Stimulated activated CD4-positive, alpha-beta T cell treated with anti-CD3 and anti-CD28 coated beads, Interleukin-15, amount 100 ng/mL, for 48 hours (primary cell): Measurements from ENCODE around the gene SEMA3E.
"Not testable (repeated sequence)": the region's sequence is repeated elsewhere in the genome, so short reads cannot be mapped to it uniquely, and the experiment has no call there.

Source experiments
- DNase-seq, 2 donors: peaks; one replicate each; pipeline ENCODE4 v3.0.0-alpha.2; 2020; ENCODE audit warnings: low read depth in 2 of 2

The SEMA3E gene

DNA sequence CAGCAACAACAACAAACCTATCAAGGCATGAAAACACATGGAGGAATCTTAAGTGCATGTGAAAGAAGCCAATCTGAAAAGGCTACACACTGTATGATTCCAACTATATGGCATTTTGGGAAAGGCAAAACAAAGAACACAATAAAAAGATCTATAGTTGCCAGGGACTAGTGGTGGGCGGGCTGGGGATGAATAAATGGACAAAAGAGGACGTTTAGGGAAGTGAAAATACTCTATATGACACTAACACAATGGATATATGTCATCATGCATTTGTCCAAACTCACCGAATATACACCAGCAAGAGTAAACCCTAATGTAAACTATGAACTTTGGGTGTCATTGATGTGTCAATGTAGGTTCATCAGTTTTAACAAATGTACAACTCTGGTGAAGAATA lies 89.1 kb downstream of the SEMA3E start:
- DNase-seq, result no peak

DNA sequence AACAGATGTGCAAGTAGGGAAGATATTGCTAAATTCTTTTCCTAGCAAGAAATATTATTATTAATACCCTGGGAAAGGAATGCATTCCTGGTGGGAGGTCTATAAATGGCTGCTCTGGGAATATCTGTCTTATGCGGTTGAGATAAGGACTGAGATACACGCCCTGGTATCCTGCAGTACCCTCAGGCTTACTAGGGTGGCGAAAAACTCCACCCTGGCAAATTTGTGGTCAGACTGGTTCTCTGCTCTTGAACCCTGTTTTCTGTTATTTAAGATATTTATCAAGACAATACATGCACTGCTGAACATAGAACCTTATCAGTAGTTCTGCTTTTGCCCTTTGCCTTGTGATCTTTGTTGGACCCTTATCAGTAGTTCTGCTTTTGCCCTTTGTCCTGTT lies 96.4 kb downstream of the SEMA3E start:
- not testable (repeated sequence) for DNase-seq

- DNase-seq, result no peak
Observed at GRCh38 chr7:83550100-83550499, 98.8 kb downstream of the SEMA3E start.

DNA sequence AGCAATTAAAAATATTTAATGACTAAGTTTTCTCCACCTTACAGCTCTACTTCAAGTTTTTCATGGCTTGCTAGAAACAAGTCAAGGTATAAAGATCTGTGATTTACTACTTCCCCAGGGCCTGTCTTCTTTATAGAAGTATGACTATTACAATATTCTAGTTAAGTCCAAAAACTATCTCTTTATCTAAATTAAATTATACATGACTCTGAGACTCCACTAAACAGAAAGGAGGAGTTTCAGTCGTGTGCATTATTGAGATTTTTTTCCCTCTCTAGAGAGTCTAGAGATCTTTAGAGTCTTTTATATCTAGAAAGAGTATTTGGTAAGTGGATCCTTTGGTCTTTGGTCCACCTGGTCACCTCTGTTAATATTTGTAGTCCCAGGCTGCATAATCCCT lies 100.7 kb downstream of the SEMA3E start:
- DNase-seq, result no peak

- DNase-seq, result no peak
Observed at GRCh38 chr7:83547526-83547925, 101.4 kb downstream of the SEMA3E start.

DNA sequence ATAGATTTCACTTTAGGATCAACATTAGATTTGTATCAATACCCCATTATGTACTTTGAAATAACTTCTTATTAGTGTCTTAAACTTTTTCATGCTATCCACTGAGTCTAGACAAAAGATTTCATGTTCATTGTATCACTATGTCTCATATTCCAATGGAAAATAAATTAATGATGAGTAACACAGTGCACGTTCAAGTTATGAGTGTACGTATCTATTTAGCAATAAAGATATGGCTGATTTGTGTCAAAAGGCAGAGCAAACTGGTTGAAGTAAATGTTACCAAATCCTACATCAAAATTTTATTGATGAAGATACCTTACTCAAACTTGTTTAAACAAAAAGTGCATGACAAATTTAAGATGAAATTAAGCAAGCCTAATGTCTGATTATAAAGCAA lies 102.4 kb downstream of the SEMA3E start:
- no peak for DNase-seq

- DNase-seq, result no peak
Observed at GRCh38 chr7:83541187-83541960, 107.6 kb downstream of the SEMA3E start.

GRCh38 chr7:83534488-83534887 lies 114.5 kb downstream of the SEMA3E start:
- no peak for DNase-seq

DNA sequence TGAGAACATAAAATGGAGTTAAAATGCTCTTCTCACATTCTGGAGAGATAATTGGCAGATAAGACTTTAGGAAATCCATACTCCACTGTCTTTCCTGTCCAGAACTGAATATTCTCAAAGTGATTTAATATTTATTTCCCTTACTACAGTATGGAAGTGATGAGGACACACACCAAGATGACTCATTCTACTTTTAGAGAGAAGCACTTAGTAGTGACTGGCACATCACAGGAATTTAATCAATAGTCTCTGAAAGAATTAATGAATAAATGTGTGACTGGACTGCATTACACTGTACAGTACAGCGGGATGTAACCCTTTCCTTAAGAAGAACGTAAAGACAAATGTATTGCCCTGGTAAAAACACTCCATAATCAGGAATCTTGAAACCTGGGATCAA lies 116.7 kb downstream of the SEMA3E start:
- DNase-seq, result no peak

- no peak for DNase-seq
Observed at GRCh38 chr7:83531766-83532165, 117.2 kb downstream of the SEMA3E start.

DNA sequence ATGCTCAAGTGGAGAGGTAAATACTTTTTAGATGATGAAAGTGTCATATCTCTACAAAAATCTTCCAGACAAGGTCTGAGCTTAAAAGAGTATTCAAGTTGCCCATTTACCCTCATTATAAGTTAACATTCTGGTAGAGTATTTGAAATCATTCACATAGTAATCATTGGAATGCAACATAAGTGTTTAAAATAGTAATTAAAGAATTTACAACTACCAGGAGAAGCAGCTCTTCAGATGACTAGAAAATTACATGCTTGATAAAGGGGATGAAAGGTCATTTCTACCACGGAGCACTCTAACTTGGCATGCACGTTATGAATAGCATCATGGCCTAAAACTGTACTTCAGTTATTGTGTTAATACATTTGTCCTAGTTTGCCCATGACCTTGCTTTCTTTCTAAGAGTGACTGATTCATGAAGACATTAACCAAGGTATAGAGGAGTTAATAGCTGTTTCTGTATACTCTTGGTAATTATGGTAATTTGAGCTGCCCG lies 120.0 kb downstream of the SEMA3E start:
- no peak for DNase-seq

DNA sequence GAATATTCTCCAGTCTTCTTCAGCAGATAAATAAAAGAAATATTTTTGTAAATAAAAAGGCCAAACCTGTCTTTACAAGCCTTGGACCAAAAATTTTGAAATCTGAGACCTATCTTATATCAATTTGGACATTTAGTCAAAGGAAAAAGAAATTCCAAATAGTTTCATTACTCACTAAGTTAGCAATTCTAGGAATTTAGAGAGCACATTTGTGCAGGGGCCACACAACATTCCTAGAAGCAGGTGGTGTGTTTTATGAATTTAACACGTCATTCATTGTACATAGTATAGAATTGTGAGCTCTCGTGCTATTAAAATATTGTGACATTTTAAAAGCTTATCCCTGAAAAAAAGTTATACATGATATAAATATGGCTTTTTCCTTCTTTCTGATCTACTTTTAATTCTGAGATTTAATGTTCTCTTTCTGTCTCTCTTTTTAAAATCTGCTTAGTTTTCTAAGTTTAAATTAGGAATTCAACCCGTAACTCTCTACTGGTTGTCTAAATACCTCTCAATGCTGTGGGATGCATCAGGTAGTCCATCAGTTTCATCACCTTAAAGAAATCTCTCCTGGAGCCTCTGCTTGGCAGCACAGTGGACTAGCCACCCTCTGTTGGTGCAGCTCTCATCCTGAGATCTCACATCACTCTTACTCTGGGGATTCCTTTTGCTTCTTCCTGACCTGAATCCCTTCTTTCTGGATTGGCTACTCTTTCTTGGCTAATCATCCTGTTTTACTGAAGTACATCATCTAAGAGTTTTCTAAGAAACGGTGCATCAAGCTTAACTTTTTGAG lies 124.5 kb downstream of the SEMA3E start:
- DNase-seq, result no peak

- no peak for DNase-seq
Observed at GRCh38 chr7:83520726-83521125, 128.2 kb downstream of the SEMA3E start.

DNA sequence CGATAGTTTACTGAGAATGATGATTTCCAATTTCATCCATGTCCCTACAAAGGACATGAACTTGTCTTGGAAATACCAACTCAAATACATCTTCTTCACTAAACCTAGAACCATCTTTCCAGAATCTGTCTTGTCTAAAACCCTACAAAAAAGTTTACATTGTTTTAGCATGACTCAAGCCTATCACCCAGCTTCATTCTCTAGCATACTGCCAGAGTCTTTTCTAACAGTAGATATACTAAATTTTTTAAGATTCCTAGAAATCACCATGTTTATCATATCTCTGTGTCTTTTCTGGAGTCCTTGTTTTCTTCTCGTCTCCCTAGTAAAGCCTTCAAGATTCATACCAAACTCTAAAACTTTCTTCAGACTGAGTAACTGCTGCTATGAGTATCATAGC lies 129.7 kb downstream of the SEMA3E start:
- no peak for DNase-seq

DNA sequence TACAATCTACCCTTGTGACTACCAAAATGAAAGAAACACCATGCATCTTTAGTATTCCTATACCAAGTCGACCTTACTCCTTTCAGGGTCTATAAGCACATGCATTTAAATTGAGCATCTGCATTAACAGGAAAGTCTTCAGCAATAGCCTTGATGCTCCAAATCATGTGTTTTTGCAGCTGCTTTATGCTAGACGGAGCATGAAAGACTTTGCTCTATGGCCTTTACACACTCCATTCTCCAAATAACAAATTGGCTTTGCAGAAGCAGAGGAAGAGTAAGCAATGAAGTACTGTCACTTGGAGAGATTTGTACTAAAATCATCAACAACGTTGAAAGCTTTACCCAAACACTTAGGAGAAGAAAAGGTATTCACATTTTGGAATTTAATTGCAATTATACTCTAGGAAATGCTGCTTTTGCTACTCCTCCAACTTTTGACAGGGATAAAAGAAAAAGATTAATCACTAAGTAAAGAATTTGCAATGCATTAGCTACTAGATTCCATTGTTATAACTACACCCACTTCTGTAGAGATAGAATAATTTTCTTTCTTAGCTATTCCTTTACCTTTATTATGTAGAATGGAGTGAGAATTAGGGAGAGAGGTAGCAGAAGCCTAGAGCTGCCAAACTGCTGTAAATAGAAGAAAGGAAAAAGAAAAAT lies 131.8 kb downstream of the SEMA3E start:
- DNase-seq, result no peak

- no peak for DNase-seq
Observed at GRCh38 chr7:83514977-83515376, 134.0 kb downstream of the SEMA3E start.

DNA sequence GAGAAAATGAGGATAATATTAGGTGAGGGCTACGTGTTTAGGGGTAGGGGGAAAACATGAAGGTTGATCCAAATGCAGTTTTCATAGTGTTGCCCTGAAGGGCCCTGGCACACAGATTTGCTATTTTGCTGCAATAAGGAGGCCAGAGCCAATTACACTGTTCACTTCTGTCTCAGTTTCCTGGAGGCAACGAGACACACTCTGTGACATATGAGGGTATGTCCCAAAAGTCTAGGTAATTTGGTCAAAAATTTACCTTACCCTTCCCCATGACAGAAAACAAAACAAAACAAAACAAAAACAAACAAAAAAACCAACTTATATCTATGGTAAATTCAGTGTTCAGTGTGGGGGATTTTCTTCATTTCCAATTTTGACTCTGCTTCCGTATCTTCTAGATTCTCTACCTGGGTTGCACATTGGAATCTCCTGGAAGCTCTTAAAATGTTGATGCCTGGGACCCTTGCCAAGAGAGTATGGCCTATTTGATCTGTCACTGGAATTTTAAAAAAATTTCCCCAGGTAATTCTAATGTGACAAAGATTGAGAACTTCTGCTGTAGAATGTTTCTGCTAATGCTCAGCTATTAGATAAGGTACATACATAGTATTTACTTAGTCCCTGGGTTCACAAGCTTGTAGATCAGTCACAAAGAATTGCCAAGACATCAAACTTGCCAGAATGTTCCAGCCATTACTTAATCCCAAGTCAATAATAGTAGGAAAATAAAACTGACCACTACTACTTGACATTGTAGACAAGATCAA lies 139.5 kb downstream of the SEMA3E start:
- no peak for DNase-seq

GRCh38 chr7:83504330-83504729 lies 144.6 kb downstream of the SEMA3E start:
- DNase-seq, result no peak

- no peak for DNase-seq
Observed at GRCh38 chr7:83502636-83503035, 146.3 kb downstream of the SEMA3E start.

DNA sequence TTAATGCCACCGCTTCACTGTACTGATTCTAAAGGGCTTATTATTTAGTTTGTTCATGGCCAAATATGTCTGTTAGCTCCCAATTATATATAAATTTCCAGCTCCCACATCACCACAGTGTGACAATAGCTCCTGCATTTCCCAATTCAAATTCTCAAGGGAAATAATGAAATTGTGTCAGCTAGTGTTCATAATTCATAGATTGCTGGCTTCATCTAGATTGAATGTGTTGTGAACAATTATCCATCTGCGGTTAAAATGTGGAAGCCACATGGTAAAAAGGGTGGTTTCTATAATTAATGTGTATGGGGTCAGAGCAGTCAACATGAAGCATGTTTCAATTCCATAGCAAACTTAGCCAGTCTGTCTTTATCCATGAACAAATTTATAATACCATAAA lies 154.3 kb downstream of the SEMA3E start:
- no peak for DNase-seq

- no peak for DNase-seq
Observed at GRCh38 chr7:83492802-83493201, 156.1 kb downstream of the SEMA3E start.

DNA sequence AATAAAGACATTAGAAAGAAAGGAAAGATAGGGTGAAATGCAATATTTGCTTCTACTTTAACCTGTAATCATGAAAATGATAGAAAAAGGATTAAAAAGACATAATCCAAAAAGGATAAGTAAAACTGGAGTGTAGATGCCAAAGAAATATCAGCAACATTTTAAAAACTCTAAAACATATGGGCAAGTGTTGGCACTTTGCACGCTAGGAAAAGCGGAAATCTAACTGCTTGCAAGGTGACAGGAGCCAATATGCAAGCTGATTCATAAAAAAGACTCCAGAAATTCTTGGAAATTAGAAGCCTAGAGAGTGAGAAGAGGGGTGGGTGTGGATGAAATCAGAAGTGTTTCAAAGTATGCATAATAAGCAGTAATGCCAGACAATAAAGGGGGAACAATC lies 161.1 kb downstream of the SEMA3E start:
- DNase-seq, result no peak
